Measurements from ENCODE around the gene DNAAF1.
"Not testable (repeated sequence)": the region's sequence is repeated elsewhere in the genome, so short reads cannot be mapped to it uniquely, and the experiment has no call there.

Gene DNAAF1

DNA sequence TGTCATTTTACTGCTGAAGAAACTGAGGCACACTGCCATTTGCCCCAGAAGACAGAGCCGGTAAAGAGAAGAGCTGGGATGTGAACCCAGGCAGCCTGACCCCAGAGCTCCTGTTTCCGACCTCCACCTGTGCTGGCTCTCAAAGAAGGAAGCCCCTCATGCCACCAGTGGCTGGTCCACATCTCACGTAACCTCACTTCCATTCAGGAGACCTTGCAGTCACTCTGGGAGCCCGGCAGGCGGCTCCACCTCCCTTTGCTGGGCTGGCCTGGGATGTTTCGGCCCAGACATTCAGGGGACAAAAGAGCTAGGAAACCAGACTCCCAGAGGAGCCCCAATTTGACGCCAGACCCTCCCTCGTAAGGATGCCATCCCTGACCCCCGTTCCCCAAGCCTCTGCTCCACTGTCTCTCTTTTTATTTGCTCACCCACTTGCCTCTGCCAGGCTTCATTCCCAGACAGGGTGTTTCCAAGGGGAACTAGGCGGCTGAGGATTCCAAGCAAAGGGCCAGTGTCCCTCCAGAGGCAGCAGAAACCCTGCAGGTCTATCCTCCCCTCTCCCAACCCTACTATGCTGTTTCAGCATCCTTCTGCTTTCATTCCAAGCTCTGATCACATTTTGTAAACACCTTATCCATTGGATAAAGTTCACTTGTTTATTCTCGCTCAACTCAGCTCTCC, 38.9 kb downstream of the DNAAF1 start:
- no peak for DNase-seq (ENCODE audit: low read depth in 2 of 2)

DNA sequence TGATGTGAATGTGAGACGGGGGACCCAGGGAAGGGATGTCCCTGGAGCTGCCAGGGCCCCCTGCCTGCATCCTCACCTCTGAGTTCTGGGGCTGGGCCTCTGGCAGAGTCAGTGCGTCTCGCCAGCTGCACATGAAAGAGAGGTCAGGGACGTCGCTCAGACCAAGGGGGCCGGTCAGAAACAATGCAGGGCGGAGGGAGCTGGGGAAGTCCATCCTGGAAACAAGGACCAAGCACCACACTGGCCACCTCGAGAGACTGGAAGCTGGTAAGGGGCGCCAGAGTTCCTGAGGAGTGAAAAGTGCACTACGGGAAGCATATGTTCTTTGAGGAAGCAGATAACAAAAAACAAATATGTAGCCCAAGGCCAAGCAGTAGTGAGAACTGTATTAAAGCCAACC, 39.7 kb downstream of the DNAAF1 start:
- DNase-seq (ENCODE audit: low read depth in 2 of 2): no peak

DNA sequence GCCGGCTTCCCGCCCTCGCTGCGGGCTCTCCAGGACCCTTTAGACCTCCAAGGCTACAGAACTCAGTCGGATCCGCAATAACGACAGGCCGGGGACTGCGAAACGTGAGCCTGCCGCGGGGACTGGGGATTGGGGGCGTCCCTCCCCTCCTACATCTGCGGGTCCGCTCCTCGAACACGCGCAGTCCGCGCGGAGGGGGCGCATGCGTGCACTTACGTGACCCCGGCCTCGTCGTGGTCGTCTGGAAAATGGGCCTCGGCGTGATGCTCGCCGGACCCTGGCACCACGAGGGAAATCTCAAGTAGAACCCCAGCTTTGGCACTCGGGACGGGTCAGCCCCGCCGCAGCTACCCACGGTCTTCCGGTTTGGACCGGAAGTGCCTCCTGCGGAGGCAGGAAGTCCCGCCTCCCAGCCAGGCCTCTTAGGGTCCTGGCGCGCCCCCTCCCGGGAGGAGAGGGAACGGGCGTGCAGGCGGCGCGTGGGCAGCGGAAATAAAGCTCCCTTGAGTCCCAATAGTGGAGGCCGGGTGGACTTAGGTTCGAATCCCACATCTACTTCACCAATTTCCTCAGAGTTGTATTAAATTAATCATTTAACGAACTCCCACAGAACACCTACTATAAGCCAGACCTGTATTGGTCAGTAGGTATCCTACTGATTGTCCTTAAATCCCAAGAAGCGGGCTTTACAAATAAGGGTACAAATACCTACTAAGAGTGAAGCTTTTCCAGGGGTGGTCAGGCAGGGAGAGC, 41.8 kb downstream of the DNAAF1 start, which contains the start of gene TAF1C:
Gene TAF1C (minus strand): TSS at position 373 of the 753 bp plus-strand sequence. CDS start 2,069 bp downstream, outside the sequence.
- DNase-seq (ENCODE audit: low read depth in 2 of 2): peak; percentile 79 to 88

DNA sequence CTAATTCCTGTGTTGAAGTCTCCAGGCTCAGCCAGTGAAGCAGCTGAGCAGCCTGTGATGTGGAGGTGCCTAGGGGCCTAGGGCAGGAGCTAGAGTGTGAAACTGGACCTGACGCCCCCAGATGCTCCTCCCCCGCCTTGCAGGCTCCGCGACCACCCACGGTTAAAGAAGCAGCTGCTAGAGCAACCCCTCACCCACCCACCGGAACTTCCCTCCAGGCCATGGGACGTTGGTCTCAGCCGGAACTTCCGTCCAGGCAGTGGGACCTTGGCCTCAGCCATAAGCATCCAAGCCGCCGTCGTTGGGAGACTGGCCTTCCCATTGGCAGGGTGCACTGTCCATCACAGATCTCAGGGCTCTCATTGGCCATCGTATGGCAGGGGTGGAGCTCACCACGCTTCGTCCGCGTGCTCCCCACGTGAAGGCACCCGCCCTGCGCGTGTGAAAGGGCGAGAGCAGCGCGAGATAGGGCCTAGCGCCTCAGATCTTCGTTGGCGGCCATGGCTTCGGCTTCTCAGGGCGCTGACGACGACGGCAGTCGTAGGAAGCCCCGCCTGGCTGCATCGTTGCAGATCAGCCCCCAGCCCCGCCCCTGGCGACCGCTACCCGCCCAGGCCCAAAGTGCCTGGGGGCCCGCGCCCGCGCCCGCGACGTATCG, 45.8 kb downstream of the DNAAF1 start, which contains the start of gene ADAD2:
Gene ADAD2 (plus strand): TSS at position 427 of the 658 bp plus-strand sequence. CDS start 74 bp downstream, at position 501.
- no peak for DNase-seq (ENCODE audit: low read depth in 2 of 2)

DNA sequence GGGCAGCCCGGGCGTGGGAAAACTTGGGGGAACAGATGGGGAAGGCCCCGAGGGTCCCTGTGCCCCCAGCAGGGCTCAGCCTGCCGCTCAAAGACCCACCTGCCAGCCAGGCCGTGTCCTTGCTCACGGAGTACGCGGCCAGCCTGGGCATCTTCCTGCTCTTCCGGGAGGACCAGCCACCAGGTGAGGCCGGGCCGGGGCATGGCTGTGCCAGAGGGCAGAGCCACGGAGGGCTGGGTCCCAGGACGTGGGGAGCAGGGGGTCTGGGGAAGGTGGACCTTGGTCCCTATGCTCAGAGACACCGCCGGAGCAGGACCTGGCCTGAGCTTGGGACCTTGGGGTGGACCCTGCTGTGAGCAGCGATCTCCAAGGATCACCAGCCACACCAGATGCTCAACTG, 46.4 kb downstream of the DNAAF1 start:
- no peak for DNase-seq (ENCODE audit: low read depth in 2 of 2)

DNA sequence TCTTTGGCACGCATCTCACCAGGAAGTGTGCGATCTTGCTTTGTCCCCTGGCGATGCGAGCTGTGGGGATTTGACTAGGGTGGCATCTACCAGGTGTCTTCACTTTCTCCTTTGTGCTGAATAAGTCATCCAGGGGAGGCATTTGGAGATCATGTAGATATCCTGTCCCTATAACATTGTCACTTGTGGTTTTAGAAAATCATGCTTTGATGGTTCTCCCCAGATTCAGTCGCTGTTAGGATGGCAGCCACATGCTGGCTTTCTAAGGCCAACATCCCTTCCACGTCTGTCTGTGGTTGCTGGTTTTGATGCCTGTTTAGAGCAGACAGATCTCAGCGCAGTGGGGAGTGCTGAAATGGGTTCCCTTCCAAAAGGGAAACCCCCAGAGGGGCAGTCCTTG, 48.4 kb downstream of the DNAAF1 start:
- DNase-seq (ENCODE audit: low read depth in 2 of 2): no peak

DNA sequence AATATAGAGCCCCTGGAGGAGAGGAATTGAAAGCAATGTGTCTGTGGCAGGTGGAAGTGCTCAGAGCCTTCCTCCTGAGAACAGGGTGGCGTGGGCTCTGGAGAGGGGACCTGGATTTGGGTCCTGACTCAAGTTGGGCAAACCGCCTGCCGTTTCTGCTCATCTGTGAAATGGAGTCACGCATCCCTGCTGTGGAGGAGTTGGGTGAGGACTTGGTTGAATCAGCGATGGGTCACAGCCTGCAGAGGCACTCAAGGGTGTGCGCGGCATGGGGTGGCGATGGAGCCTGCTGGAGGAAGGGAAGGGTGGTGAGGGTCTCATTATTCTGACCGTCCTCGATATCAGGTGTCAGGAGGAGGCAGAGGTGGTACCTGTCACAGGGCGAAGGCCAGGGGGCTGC, 48.9 kb downstream of the DNAAF1 start:
- no peak for DNase-seq (ENCODE audit: low read depth in 2 of 2)

DNA sequence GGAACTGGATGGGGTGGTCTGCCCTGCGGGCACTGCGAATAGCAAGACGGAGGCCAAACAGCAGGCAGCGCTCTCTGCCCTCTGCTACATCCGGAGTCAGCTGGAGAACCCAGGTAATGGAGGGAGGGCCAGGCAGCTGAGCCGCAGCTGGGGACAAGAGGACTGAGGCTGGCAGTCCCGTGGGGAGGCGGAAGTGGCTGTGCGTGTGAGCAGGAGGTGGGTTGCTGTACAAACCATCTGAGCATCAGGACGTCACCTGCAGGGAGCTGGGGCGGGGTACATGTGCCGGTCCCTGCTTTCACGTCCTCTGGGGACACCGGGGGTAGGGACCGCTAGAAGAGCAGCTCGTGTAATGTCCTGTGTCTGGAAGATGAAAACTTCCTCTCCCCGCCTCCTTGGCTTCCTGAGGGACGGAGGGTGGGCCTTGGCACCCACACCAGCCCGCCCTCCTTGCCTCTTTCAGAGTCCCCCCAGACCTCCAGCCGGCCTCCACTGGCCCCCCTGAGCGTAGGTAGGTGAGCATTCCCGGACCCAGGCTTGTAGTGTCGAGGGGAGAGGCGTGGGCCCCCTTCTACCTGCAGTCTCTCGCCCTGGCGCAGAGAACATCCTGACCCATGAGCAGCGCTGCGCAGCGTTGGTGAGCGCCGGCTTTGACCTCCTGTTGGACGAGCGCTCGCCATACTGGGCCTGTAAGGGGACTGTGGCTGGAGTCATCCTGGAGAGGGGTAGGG, 49.5 kb downstream of the DNAAF1 start:
- no peak for DNase-seq (ENCODE audit: low read depth in 2 of 2)

DNA sequence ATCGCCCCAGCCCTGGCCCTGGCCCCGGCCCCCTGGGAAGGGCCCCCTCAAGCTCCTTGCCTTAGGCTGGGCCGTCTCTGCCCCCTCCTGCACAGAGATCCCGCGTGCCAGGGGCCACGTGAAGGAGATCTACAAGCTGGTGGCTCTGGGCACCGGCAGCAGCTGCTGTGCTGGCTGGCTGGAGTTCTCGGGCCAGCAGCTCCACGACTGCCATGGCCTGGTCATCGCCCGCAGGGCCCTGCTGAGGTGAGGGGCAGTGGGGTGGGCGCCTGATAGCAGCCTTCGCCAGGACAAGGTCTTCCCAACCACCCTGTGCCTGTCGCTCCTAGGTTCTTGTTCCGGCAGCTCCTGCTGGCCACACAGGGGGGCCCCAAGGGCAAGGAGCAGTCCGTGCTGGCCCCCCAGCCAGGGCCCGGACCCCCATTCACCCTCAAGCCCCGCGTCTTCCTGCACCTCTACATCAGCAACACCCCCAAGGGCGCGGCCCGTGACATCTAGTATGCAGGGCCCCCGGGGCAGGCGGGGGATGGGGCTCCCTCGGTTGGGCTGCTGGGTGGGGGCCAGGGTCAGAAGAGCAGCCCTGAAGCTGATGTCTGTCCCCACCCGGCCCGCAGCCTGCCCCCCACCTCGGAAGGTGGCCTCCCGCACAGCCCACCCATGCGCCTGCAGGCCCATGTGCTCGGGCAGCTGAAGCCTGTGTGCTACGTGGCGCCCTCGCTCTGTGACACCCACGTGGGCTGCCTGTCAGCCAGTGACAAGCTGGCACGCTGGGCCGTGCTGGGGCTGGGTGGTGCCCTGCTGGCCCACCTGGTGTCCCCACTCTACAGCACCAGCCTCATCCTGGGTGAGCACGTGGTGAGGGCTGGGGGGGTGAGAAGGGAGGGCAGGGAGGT, 50.3 kb downstream of the DNAAF1 start:
- DNase-seq (ENCODE audit: low read depth in 2 of 2): no peak

DNA sequence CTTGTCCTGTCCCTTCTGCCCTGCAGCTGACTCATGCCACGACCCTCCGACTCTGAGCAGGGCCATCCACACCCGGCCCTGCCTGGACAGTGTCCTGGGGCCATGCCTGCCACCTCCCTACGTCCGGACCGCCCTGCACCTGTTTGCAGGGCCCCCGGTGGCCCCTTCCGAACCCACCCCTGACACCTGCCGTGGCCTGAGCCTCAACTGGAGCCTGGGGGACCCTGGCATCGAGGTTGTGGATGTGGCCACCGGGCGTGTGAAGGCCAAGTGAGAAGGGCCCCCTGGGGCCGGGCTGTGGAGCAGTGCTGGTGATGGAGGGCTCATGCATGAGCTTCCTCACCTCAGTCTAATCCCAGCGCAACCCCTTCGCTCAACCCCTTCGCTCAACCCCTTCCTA, 51.0 kb downstream of the DNAAF1 start:
- no peak for DNase-seq (ENCODE audit: low read depth in 2 of 2)

DNA sequence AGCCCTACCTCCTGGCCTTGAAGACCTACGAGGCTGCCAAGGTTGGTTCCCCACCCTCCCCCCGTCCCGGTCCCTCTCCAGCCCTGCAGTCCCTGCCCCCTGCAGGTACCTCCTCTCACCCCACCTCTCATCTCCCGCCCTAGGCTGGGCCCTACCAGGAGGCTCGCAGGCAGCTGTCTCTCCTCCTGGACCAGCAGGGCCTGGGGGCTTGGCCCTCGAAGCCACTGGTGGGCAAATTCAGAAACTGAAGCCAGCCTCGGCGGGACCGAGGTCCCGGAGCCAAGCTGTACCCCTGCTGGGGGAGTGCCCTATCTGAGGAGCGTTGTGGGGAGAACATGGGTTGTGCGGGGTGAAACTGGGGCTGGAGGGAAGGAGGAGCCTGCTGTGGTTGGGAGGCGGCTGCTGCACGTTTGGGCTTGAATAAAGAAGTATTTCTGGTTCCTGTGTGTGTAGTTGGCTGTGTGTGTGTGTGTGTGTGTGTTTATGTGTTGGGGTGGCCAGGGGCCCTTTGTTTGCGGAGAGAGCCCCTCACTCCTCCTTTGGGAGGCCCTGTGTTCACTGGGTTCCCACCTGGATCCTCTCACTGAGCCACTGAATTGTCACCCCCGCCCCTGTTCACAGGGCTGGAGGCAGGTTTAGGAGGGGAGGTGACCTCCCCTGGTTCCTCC, 51.8 kb downstream of the DNAAF1 start:
- no peak for DNase-seq (ENCODE audit: low read depth in 2 of 2)

DNA sequence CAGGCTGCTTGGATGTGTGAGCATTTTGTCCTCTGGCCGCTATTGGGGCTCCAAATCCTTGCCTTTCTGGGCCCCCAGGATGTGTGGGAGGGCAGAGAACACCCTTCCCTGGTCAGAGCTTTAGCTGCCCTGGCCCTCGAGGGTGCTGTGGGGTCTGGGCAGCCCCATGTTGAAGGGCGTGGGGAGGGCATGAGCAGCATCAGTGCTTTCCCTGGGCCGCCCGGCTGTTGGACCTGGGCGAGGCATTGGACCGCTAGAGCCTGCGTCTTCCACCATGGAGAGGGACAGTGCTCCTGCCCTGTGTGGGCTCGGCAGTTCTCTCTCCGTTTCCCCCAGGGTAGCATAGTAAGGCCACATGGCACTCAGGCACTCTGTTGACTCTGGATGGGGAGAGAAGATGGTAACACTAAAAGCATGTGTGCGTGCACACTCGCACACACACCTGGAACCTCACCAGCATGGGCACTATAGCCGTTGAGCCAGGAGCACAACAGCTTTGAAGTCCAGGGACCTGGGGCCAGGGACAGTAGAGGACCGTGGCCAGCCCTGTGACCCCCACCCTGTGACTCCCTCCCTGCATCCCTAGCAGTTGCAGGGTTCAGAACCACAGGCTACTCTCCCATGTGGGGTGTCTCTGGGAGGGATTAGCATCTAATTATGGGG, 52.5 kb downstream of the DNAAF1 start:
- DNase-seq (ENCODE audit: low read depth in 2 of 2): no peak

DNA sequence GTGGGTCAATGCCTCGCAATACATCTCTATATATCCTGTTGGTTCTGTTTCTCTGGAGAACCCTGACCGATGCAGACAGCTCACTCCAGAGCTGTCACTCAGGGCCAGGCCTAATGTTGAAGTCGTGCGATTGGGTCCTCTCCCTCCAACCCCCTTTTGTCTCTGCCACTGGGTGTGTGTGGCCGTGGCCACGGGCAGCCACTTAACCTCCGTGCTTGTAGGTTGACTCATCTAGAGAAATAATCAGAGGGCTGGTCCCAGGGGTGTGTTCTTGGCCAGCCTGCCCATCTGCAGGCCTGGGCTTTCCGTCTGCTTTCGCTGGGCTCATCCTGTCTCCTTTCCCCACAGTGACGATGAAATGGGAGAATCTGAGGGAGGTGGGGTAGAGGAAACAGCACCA, 53.3 kb downstream of the DNAAF1 start:
- DNase-seq (ENCODE audit: low read depth in 2 of 2): no peak

DNA sequence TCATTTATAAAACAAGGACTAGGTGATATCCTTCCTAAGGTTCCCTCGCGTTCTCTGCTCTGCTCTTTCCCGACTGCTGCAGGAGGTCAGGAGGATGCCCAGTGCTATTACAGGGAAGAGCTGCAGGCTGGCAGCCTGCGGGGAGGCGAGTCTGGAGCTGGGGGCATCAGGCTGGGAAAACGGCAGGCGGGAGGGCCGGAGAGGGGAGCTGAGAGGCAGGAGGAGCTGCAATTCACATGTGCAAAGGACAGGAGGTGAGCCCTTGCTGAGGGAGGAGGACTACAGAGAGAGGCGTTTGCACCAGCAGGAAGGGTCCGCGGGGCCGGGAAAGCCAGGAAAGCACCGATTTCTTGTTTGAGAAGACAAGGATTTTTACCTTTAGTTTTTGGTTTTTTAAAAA, 54.0 kb downstream of the DNAAF1 start:
- DNase-seq (ENCODE audit: low read depth in 2 of 2): no peak

DNA sequence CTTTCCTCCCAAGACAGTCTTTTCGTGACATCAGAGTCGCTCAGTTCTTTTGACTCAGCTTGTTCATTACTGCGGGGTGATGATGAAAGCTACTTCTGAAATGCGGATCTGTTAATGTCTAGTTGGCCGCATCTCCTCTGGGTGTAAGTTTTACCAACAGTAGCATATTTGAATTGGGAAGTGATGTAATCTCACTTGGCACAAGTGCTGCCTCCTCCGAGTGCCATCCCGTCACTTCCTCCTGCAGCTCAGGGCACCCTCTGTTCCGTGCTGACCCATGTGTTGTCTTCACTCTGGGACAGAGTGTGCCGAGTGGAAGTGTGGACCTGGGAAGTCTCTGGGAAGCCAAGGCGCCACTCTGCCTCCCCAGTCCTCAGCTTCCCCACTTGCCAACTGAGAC, 54.8 kb downstream of the DNAAF1 start:
- no peak for DNase-seq (ENCODE audit: low read depth in 2 of 2)

DNA sequence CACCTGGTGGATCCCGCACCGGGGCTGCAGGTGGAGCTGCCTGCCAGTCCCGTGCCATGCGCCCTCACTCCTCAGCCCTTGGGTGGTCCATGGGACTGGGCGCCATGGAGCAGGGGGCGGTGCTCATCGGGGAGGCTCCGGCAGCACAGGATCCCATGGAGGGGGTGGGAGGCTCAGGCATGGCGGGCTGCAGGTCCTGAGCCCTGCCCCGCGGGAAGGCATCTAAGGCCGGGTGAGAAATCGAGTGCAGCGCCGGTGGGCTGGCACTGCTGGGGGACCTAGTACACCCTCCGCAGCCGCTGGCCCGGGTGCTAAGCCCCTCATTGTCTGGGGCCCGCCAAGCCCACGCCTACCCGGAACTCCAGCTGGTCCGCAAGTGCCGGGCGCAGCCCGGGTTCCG, 59.4 kb downstream of the DNAAF1 start:
- not testable (repeated sequence) for DNase-seq (ENCODE audit: low read depth in 2 of 2)

DNA sequence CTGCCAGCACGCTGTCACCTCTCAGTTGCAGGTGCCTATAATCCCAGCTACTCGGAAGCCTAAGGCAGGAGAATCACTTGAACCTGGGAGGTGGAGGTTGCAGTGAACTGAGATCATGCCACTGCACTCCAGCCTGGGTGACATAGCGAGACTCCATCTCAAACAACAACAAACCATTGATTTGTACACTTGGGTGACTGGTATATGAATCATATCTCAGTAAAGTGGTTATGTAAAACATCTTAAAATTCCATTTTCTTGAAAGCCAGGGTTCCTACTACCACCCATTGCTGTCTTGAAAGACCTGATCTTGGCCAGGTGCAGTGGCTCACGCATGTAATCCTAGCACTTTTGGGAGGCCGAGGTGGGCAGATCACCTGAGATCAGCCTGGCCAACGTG, 60.0 kb downstream of the DNAAF1 start:
- not testable (repeated sequence) for DNase-seq (ENCODE audit: low read depth in 2 of 2)

DNA sequence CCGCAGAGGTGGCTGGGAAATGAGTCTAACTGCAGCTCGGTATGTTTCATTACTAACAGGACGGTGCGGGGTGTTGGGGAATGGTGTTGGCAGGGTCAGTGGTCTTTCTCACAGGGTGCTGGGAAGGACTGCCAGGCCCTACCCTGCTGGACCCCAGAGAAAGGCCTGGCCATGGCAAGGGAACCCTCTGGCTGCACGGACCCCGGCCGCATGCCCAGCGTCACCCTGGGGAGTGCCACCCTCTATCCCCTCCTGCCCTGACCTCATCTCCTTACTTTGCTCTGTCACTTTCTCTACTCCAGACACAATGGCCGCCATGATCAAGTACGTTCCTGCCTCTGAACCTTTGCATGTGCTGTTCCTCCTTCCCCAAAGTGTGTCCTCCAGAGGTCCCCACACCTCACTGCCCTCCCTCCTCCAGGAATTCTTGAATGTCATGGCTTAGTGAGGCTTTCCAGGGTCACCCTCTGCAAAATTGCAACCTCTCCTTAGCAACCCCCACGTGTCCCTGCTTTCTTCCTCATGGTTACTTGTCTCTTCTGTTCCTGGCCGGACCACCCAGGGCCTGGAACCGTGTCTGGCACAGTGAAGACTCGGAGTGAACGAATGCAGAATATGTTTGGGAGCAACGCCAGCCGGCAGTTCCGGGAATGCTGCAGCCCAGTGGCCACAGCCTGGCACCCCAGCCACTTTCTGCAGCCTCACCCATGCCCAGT, 61.0 kb downstream of the DNAAF1 start:
- no peak for DNase-seq (ENCODE audit: low read depth in 2 of 2)

DNA sequence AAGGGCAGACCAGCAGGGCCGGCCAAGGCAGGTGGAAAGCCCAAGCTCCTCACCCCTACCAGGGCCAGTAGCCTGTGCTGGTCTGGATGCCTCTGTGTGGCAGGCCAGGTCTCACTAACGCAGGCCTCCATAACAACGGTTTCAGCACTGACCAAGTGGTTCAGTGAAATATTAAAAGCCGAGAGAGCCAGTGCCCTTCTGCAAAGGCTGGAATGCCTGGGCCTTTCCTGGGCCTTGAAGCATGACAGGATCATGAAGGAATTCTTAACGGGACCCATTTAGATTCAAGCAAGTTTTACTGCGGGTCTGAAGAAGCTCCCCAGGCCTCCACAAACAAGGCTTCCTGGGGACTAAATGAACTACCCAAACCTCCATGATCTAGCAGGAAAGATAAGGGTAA, 62.1 kb downstream of the DNAAF1 start:
- no peak for DNase-seq (ENCODE audit: low read depth in 2 of 2)

Data from stimulated activated CD4-positive, alpha-beta T cell treated with anti-CD3 and anti-CD28 coated beads, Interleukin-1b, Interleukin-23, amount 100 ng/mL, for 1 hour (primary cell).